Erythroblast (primary cell): ENCODE measurements around the gene UNC13A.

ENCODE experiments used
- GATA1 ChIP-seq: IDR thresholded peaks from 2 replicates; pipeline ENCODE4 v1.6.1; 2011; ENCODE audit warnings: low read depth, mild to moderate bottlenecking, control low read depth, low read length, moderate library complexity
- POLR2A ChIP-seq: IDR thresholded peaks from 2 replicates; pipeline ENCODE4 v1.6.1; 2011; ENCODE audit warnings: mild to moderate bottlenecking, low read length

GRCh38 chr19:17599780-17600179 lies 88.4 kb downstream of the UNC13A start:
- TF ChIP-seq POLR2A (no peak), GATA1 (no peak)
